IMR-90 (cell line): ENCODE data around the gene BCAS3. TPM values are rescaled to one million over a fixed set of nuclear protein-coding genes. Genes with fewer than 3 reads are reported as not detected.

Source experiments
- ATAC-seq: fragments of 200-7000 bp; cut with Tn5 transposase; 2 replicates; pipeline ENCODE4 v1.9.1; 2020; ENCODE audit warnings: low read depth, mild to moderate bottlenecking, moderate library complexity
- BruUV-seq: library from RNA; stranded (reverse); fragments of 400-500 nt; replicated peaks from 2 replicates; lab custom pipeline; 2021; lab: Mats Ljungman, UMichigan
- CTCF ChIA-PET: fragments of 300-600 bp; formaldehyde crosslinking; extraction: SDS; loops from one replicate; lab custom pipeline; 2021; ENCODE audit warnings: antibody characterized with exemption; lab: Yijun Ruan, JAX
- POLR2A ChIA-PET: fragments of 300-600 bp; sonication (Branson Sonifier 250); formaldehyde crosslinking; loops from one replicate; lab custom pipeline; 2022; ENCODE audit warnings: antibody characterized with exemption; ENCODE audit not compliant: unreplicated experiment; lab: Charles Lee
- DNase-seq: peaks from one replicate; pipeline ENCODE4 v3.0.0; 2013
- H2AFZ ChIP-seq: replicated peaks from 2 replicates; pipeline ENCODE3; 2013; ENCODE audit warnings: low read length, mild to moderate bottlenecking; ENCODE audit not compliant: poor library complexity
- H2AK5ac ChIP-seq: 2 replicates; pipeline ENCODE4 v1.6.1; 2013; ENCODE audit warnings: low read depth, low read length, inconsistent platforms
- H2AK9ac ChIP-seq: replicated peaks from 2 replicates; pipeline ENCODE3; 2013; ENCODE audit warnings: mild to moderate bottlenecking, low read depth, low read length, moderate library complexity; ENCODE audit not compliant: poor library complexity
- H2BK120ac ChIP-seq: 2 replicates; pipeline ENCODE4 v1.6.1; 2013; ENCODE audit warnings: low read depth, low read length, inconsistent platforms
- H2BK15ac ChIP-seq: 3 replicates; pipeline ENCODE4 v1.6.1; 2013; ENCODE audit warnings: low read depth, low read length, inconsistent platforms
- H2BK20ac ChIP-seq: 2 replicates; pipeline ENCODE4 v1.6.1; 2013; ENCODE audit warnings: low read depth, mild to moderate bottlenecking, inconsistent platforms, low read length, moderate library complexity
- H2BK5ac ChIP-seq: 2 replicates; pipeline ENCODE4 v1.6.1; 2013; ENCODE audit warnings: mild to moderate bottlenecking, low read depth, low read length, inconsistent platforms; ENCODE audit not compliant: poor library complexity, severe bottlenecking
- H3K14ac ChIP-seq: replicated peaks from 2 replicates; pipeline ENCODE4 v1.6.1; 2013; ENCODE audit warnings: low read depth, low read length, inconsistent platforms
- H3K18ac ChIP-seq: 2 replicates; pipeline ENCODE4 v1.6.1; 2013; ENCODE audit warnings: low read depth, low read length, control low read depth
- H3K23ac ChIP-seq: 2 replicates; pipeline ENCODE4 v1.6.1; 2013; ENCODE audit warnings: low read depth, low read length, inconsistent platforms
- H3K27ac ChIP-seq: 2 replicates; pipeline ENCODE4 v1.5.1; 2013; ENCODE audit warnings: mild to moderate bottlenecking, control low read depth, low read length; ENCODE audit not compliant: insufficient read depth
- H3K27me3 ChIP-seq: 2 replicates; pipeline ENCODE4 v1.6.1; 2013; ENCODE audit warnings: low read length; ENCODE audit not compliant: control insufficient read depth, insufficient read depth
- H3K36me3 ChIP-seq: 2 replicates; pipeline ENCODE4 v1.6.1; 2013; ENCODE audit warnings: low read length, mixed read lengths; ENCODE audit not compliant: control insufficient read depth, insufficient read depth
- H3K4ac ChIP-seq: 2 replicates; pipeline ENCODE4 v1.6.1; 2013; ENCODE audit warnings: low read depth, low read length, inconsistent platforms
- H3K4me1 ChIP-seq: 2 replicates; pipeline ENCODE4 v1.6.1; 2013; ENCODE audit warnings: low read length, mixed read lengths; ENCODE audit not compliant: control insufficient read depth, insufficient read depth
- H3K4me2 ChIP-seq: 2 replicates; pipeline ENCODE4 v1.6.1; 2013; ENCODE audit warnings: low read depth, mild to moderate bottlenecking, control low read depth, low read length, moderate library complexity
- H3K4me3 ChIP-seq: 2 replicates; pipeline ENCODE4 v1.5.1; 2013; ENCODE audit warnings: low read depth, mild to moderate bottlenecking, control low read depth, low read length, moderate library complexity; ENCODE audit not compliant: insufficient read depth
- H3K56ac ChIP-seq: 2 replicates; pipeline ENCODE4 v1.6.1; 2013; ENCODE audit warnings: low read length, inconsistent platforms; ENCODE audit not compliant: insufficient read depth; ENCODE audit errors: extremely low read depth
- H3K79me1 ChIP-seq, 2 experiments: 2 replicates each; pipeline ENCODE4 v1.6.1; 2013; ENCODE audit warnings: low read length in 2 of 2, inconsistent platforms in 1 of 2, low read depth in 1 of 2
- H3K9ac ChIP-seq: 2 replicates; pipeline ENCODE4 v1.6.1; 2013; ENCODE audit warnings: low read depth, low read length, control low read depth
- H3K9me1 ChIP-seq: 2 replicates; pipeline ENCODE4 v1.6.1; 2013; ENCODE audit warnings: low read length, inconsistent platforms; ENCODE audit not compliant: insufficient read depth
- H3K9me3 ChIP-seq: 2 replicates; pipeline ENCODE4 v1.6.1; 2013; ENCODE audit warnings: low read length; ENCODE audit not compliant: control insufficient read depth, insufficient read depth
- H4K20me1 ChIP-seq: 2 replicates; pipeline ENCODE4 v1.6.1; 2013; ENCODE audit warnings: low read length, inconsistent platforms; ENCODE audit not compliant: insufficient read depth
- H4K5ac ChIP-seq: 2 replicates; pipeline ENCODE4 v1.6.1; 2013; ENCODE audit warnings: mild to moderate bottlenecking, low read depth, low read length, control low read depth
- H4K8ac ChIP-seq, 2 experiments: 2 replicates each; pipeline ENCODE4 v1.6.1; 2013; ENCODE audit warnings: low read depth in 2 of 2, low read length in 2 of 2, control low read depth in 1 of 2, inconsistent platforms in 1 of 2
- H4K91ac ChIP-seq: 2 replicates; pipeline ENCODE4 v1.6.1; 2013; ENCODE audit warnings: low read depth, low read length, inconsistent platforms; ENCODE audit not compliant: insufficient read depth
- BHLHE40 ChIP-seq: fragments of 150-350 bp; IDR thresholded peaks from 2 replicates; pipeline ENCODE4 v1.6.1; 2016; ENCODE audit warnings: mild to moderate bottlenecking, low read depth, low read length
- CEBPB ChIP-seq: IDR thresholded peaks from 2 replicates; pipeline ENCODE4 v1.6.1; 2012; ENCODE audit warnings: low read depth, low read length, improper control_type of control experiment
- CHD1 ChIP-seq: IDR thresholded peaks from 2 replicates; pipeline ENCODE4 v1.6.1; 2012; ENCODE audit warnings: low read depth, low read length, improper control_type of control experiment
- FOS ChIP-seq: fragments of 150-350 bp; IDR thresholded peaks from 2 replicates; pipeline ENCODE4 v1.6.1; 2016; ENCODE audit warnings: low read depth, low read length
- MAFK ChIP-seq: IDR thresholded peaks from 2 replicates; pipeline ENCODE4 v1.6.1; 2012; ENCODE audit warnings: low read depth, low read length, improper control_type of control experiment
- MAZ ChIP-seq: IDR thresholded peaks from 2 replicates; pipeline ENCODE4 v1.6.1; 2012; ENCODE audit warnings: low read depth, mild to moderate bottlenecking, low read length, improper control_type of control experiment, moderate library complexity, borderline replicate concordance
- MXI1 ChIP-seq: IDR thresholded peaks from 2 replicates; pipeline ENCODE4 v1.6.1; 2012; ENCODE audit warnings: low read depth, mild to moderate bottlenecking, low read length, moderate library complexity, borderline replicate concordance
- NFE2L2 ChIP-seq: fragments of 150-350 bp; IDR thresholded peaks from 2 replicates; pipeline ENCODE4 v1.6.1; 2016; ENCODE audit warnings: low read depth, mild to moderate bottlenecking, low read length
- POLR2A ChIP-seq: IDR thresholded peaks from 2 replicates; pipeline ENCODE4 v1.6.1; 2012; ENCODE audit warnings: mild to moderate bottlenecking, low read depth, low read length
- RAD21 ChIP-seq: IDR thresholded peaks from 2 replicates; pipeline ENCODE4 v1.6.1; 2012; ENCODE audit warnings: low read length, improper control_type of control experiment
- RCOR1 ChIP-seq: IDR thresholded peaks from 2 replicates; pipeline ENCODE4 v1.6.1; 2012; ENCODE audit warnings: mild to moderate bottlenecking, low read length, improper control_type of control experiment; ENCODE audit not compliant: insufficient replicate concordance
- RFX5 ChIP-seq: IDR thresholded peaks from 2 replicates; pipeline ENCODE4 v1.8.0; 2012; ENCODE audit warnings: low read depth, mild to moderate bottlenecking, low read length, moderate library complexity
- SMC3 ChIP-seq: fragments of 150-350 bp; IDR thresholded peaks from 2 replicates; pipeline ENCODE4 v1.6.1; 2016; ENCODE audit warnings: low read depth, mild to moderate bottlenecking, antibody characterized with exemption, low read length, moderate library complexity
- WGBS, 2 experiments: methylation state at CpG; one replicate each; pipeline versions ENCODE4 v1.1.5 to v1.1.7; 2013; ENCODE audit warnings: missing lambda C conversion rate in 2 of 2; ENCODE audit not compliant: insufficient read length in 1 of 2; ENCODE audit errors: extremely low coverage in 2 of 2; 5-methylcytosine and 5-hydroxymethylcytosine counted together
- dilution Hi-C: fragments of 300-500 bp; cut with HindIII; formaldehyde crosslinking; loops from one replicate; pipeline ENCODE4 v1.14.3; 2018; ENCODE audit warnings: low sequenced_read_pairs; ENCODE audit not compliant: unreplicated experiment
- in situ Hi-C: fragments of 300-500 bp; cut with MboI; formaldehyde crosslinking; loops from 3 replicates; pipeline ENCODE4 v1.14.3; 2019; ENCODE audit warnings: low sequenced_read_pairs, inconsistent platforms, mixed read lengths
- intact Hi-C: fragments of 100-400 bp; cut with micrococcal nuclease; formaldehyde crosslinking; loops from 2 replicates; pipeline ENCODE4 v1.10.0; 2022
- polyA plus RNA-seq, 3 experiments: library from polyadenylated mRNA; depleted of rRNA; stranded (reverse); fragments of >200 nt; gene quantifications; 2 replicates each; pipeline ENCODE4 v1.2.3, GENCODE V29; 2012; ENCODE audit warnings: low replicate concordance in 1 of 3
- total RNA-seq: library from RNA; depleted of rRNA; stranded (reverse); fragments of >200 nt; gene quantifications from 2 replicates; pipeline ENCODE4 v1.2.3, GENCODE V29; 2012
- TF ChIP-seq, protein P1 (sequence below): fragments of 150-350 bp; IDR thresholded peaks from 2 replicates; pipeline ENCODE4 v1.6.1; 2016; ENCODE audit warnings: low read depth, mild to moderate bottlenecking, low read length, moderate library complexity, borderline replicate concordance
- TF ChIP-seq, protein P2 (sequence below): conservative IDR thresholded peaks from 2 replicates; pipeline ENCODE4 v1.5.1; 2012; ENCODE audit warnings: mild to moderate bottlenecking, low read depth, low read length, improper control_type of control experiment
- TF ChIP-seq, protein P3 (sequence below): fragments of 150-350 bp; IDR thresholded peaks from 2 replicates; pipeline ENCODE4 v1.6.1; 2017; ENCODE audit warnings: mild to moderate bottlenecking, antibody characterized with exemption, low read length, low read depth

Gene BCAS3
- total and polyA plus RNA-seq, 2 of the 4 experiments (the other 2 are of a cell fraction): 6.3 to 27.1 TPM

DNA sequence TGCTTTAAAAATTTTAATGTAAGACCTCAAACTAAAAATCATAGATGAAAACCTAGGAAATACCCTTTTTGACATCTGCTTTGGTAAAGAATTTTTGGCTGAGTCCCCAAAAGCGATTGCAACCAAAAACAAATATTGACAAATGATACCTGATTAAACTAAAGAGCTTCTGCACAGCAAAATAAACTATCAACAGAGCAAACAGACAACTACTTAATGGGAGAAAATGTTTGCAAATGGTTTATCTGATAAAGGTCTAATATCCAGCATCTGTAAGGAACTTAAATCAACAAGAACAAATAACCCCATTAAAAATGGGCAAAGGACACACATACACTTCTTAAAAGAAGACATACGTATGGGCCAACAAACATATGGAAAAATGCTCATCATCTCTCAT is 242.5 kb downstream of the BCAS3 start:
- dilution Hi-C loops: no loop called here
- DNase-seq (no peak), ATAC-seq (no peak)
- Histone ChIP-seq H2AK9ac (no peak overlapping the region), H2BK120ac (no peak overlapping the region), H3K79me1 (no peaks in the 10 kb centered on the region), H3K4me2 (no peak overlapping the region), H3K9ac (no peak overlapping the region), H3K56ac (no peak overlapping the region), H4K5ac (no peak overlapping the region), H3K4me3 (no peak overlapping the region), H3K23ac (no peak overlapping the region), H2BK15ac (no peak overlapping the region), H3K14ac (no peak overlapping the region), H3K27ac (no peak overlapping the region), H4K91ac (no peak overlapping the region), H3K4me1 (no peaks in the 10 kb centered on the region), H2AK5ac (no peak overlapping the region), H3K9me3 (peaks cover 2% of the 10 kb centered on the region; the same call in 1 of the 2 replicates), H4K20me1 (no peaks in the 10 kb centered on the region), H2BK20ac (no peak overlapping the region), H3K36me3 (no peaks in the 10 kb centered on the region), H3K9me1 (no peaks in the 10 kb centered on the region), H3K18ac (no peak overlapping the region), H3K27me3 (no peaks in the 10 kb centered on the region), H4K8ac (no peak overlapping the region), H2AFZ (no peak overlapping the region), H3K4ac (no peak overlapping the region), H2BK5ac (no peak overlapping the region)
- in situ Hi-C loops: no loop called here
- BruUV-seq: no TSS peak
- POLR2A ChIA-PET: no interaction called here
- 100% methylated on average over 1 of the region's 2 CpGs; no CpG with 5 or more reads in 1 of the 2 experiments for WGBS, 2 experiments
- intact Hi-C loops: no loop called here
- CTCF ChIA-PET: no interaction called here
- TF ChIP-seq MAFK: no peak
- TF ChIP-seq NFE2L2: no peak
- TF ChIP-seq POLR2A: no peak
- no peak for TF ChIP-seq FOS
- TF ChIP-seq, protein P1, sequence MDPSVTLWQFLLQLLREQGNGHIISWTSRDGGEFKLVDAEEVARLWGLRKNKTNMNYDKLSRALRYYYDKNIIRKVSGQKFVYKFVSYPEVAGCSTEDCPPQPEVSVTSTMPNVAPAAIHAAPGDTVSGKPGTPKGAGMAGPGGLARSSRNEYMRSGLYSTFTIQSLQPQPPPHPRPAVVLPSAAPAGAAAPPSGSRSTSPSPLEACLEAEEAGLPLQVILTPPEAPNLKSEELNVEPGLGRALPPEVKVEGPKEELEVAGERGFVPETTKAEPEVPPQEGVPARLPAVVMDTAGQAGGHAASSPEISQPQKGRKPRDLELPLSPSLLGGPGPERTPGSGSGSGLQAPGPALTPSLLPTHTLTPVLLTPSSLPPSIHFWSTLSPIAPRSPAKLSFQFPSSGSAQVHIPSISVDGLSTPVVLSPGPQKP: no peak
- TF ChIP-seq RAD21: no peak
- TF ChIP-seq, protein P2, sequence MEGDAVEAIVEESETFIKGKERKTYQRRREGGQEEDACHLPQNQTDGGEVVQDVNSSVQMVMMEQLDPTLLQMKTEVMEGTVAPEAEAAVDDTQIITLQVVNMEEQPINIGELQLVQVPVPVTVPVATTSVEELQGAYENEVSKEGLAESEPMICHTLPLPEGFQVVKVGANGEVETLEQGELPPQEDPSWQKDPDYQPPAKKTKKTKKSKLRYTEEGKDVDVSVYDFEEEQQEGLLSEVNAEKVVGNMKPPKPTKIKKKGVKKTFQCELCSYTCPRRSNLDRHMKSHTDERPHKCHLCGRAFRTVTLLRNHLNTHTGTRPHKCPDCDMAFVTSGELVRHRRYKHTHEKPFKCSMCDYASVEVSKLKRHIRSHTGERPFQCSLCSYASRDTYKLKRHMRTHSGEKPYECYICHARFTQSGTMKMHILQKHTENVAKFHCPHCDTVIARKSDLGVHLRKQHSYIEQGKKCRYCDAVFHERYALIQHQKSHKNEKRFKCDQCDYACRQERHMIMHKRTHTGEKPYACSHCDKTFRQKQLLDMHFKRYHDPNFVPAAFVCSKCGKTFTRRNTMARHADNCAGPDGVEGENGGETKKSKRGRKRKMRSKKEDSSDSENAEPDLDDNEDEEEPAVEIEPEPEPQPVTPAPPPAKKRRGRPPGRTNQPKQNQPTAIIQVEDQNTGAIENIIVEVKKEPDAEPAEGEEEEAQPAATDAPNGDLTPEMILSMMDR: no peak
- TF ChIP-seq BHLHE40: no peak
- TF ChIP-seq, protein P3, sequence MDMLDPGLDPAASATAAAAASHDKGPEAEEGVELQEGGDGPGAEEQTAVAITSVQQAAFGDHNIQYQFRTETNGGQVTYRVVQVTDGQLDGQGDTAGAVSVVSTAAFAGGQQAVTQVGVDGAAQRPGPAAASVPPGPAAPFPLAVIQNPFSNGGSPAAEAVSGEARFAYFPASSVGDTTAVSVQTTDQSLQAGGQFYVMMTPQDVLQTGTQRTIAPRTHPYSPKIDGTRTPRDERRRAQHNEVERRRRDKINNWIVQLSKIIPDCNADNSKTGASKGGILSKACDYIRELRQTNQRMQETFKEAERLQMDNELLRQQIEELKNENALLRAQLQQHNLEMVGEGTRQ: no peak
- no peak for TF ChIP-seq MXI1
- no peak for TF ChIP-seq RFX5
- no peak for TF ChIP-seq CHD1
- TF ChIP-seq SMC3: no peak
- TF ChIP-seq RCOR1: no peak
- TF ChIP-seq CEBPB: no peak
- no peak for TF ChIP-seq MAZ
